ENCODE results near the gene NPPC.

The NPPC gene

DNA sequence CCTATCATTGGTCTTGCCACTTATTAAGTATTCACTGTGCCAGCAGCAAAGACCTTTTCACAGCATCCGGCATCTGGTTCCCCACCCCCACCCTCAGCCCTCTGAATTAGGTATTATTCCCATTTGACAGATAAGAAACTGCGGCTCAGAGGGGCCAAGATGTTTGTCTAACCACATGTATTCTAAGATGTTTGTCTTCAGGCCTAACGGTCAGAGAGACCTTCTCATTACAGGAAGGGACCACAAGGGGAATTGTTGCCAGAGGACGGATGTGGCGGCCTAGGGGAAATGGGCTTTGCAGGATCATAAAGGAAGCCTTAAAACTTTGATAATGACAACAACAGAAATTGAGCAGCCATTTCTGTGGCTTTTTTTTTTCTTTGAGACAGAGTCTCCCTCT is 16.6 kb downstream of the NPPC start:
- peaks cover 11% of the 10 kb centered on the region for H3K4me1 ChIP-seq (ENCODE audit: insufficient read depth, insufficient read length)
- no peaks in the 10 kb centered on the region for H3K27me3 ChIP-seq (ENCODE audit: insufficient read depth, insufficient read length)
- no peaks in the 10 kb centered on the region for H3K9me3 ChIP-seq (ENCODE audit: insufficient read depth, low read length)
- no peak overlapping the region for H3K4me3 ChIP-seq (ENCODE audit: insufficient read length, low read depth)
- DNase-seq (ENCODE audit: low read depth, low spot score), result no peak
- no peaks in the 10 kb centered on the region for H3K36me3 ChIP-seq (ENCODE audit: insufficient read depth, insufficient read length, low read length)
- H3K9ac ChIP-seq (ENCODE audit: insufficient read length, low read depth), result no peak overlapping the region
- TF ChIP-seq ZNF274 (IDR thresholded peaks at IDR 0.05; ENCODE audit: low read depth, low read length) (no peak), YY1 (IDR thresholded peaks at IDR 0.05; ENCODE audit: insufficient read depth, insufficient read length) (no peak), SUZ12 (IDR thresholded peaks at IDR 0.05; ENCODE audit: extremely low read depth, insufficient read depth, insufficient read length) (no peak)

DNA sequence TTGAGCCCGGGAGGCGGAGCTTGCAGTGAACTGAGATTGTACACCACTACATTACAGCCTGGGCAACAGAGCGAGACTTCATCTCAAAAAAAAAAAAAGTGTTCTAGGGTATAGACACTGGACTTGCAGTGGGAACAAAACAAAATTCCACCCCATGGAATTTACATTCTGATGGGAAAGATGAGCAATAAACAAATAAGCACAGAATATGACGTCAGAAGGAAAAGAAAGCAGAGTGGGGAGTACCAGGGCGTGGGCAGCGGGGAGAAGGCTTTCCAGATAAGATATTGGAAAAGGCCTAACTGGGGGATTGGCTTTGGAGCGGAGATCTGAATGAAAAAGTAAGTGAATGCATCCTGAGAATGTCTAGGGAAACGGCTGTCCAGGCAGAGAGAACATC is 17.6 kb downstream of the NPPC start:
- no peak for DNase-seq (ENCODE audit: low read depth, low spot score)
- Histone ChIP-seq H3K36me3 (ENCODE audit: insufficient read depth, insufficient read length, low read length) (no peaks in the 10 kb centered on the region), H3K9ac (ENCODE audit: insufficient read length, low read depth) (no peak overlapping the region), H3K9me3 (ENCODE audit: insufficient read depth, low read length) (no peaks in the 10 kb centered on the region), H3K4me1 (ENCODE audit: insufficient read depth, insufficient read length) (peaks cover 18% of the 10 kb centered on the region), H3K27me3 (ENCODE audit: insufficient read depth, insufficient read length) (no peaks in the 10 kb centered on the region), H3K4me3 (ENCODE audit: insufficient read length, low read depth) (no peak overlapping the region)
- no peak for TF ChIP-seq YY1 (IDR thresholded peaks at IDR 0.05; ENCODE audit: insufficient read depth, insufficient read length)
- no peak for TF ChIP-seq ZNF274 (IDR thresholded peaks at IDR 0.05; ENCODE audit: low read depth, low read length)
- TF ChIP-seq SUZ12 (IDR thresholded peaks at IDR 0.05; ENCODE audit: extremely low read depth, insufficient read depth, insufficient read length), result no peak

DNA sequence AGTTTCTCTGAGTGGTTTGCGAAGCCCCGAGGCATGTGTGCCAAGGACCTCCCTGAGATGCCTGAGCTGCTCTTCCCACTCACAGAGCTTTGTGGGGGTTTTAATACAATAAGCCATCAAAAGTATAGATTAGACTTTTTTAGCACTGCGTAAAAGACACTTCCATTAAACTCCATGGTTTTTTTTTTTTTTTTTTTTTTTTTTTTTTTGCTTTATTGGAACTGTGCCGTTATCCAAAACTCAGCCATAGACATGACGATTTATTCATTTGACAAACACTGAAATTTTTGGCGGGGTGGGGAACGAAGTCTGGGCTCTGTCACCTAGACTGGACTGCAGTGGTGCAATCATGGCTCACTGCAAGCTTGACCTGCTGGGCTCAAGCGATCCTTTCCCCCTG is 18.4 kb downstream of the NPPC start:
- no peak for DNase-seq (ENCODE audit: low read depth, low spot score)
- H3K9ac ChIP-seq (ENCODE audit: insufficient read length, low read depth), result no peak overlapping the region
- H3K27me3 ChIP-seq (ENCODE audit: insufficient read depth, insufficient read length), result no peaks in the 10 kb centered on the region
- no peak overlapping the region for H3K4me3 ChIP-seq (ENCODE audit: insufficient read length, low read depth)
- no peaks in the 10 kb centered on the region for H3K36me3 ChIP-seq (ENCODE audit: insufficient read depth, insufficient read length, low read length)
- peaks cover 18% of the 10 kb centered on the region for H3K4me1 ChIP-seq (ENCODE audit: insufficient read depth, insufficient read length)
- no peak for TF ChIP-seq ZNF274 (IDR thresholded peaks at IDR 0.05; ENCODE audit: low read depth, low read length)
- no peak for TF ChIP-seq SUZ12 (IDR thresholded peaks at IDR 0.05; ENCODE audit: extremely low read depth, insufficient read depth, insufficient read length)
- no peak for TF ChIP-seq YY1 (IDR thresholded peaks at IDR 0.05; ENCODE audit: insufficient read depth, insufficient read length)
- H3K9me3 ChIP-seq (ENCODE audit: insufficient read depth, low read length), result no peaks in the 10 kb centered on the region

DNA sequence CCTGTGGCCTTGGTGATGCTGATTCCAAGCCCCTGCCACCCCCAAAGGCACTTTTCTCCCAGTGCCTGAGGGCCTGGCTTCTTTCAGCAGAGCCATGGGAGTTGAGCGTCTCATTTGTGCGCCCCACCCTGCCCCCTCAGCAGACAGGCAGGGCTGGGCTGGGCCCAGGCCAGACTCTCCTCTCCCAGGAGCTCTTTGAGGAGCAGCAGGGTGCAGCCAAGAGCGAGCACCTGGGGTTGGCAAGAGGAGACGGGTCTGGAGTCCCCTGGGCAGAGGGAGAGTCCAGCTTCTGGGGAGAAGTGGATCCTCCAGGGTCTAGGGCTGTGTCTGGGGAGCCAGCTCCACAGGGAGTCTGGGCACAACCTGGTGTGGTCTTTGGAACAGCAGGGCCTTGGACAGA is 21.2 kb downstream of the NPPC start:
- no peaks in the 10 kb centered on the region for H3K27me3 ChIP-seq (ENCODE audit: insufficient read depth, insufficient read length)
- no peaks in the 10 kb centered on the region for H3K36me3 ChIP-seq (ENCODE audit: insufficient read depth, insufficient read length, low read length)
- H3K9ac ChIP-seq (ENCODE audit: insufficient read length, low read depth), result no peak overlapping the region
- DNase-seq (ENCODE audit: low read depth, low spot score), result no peak
- no peak overlapping the region for H3K4me3 ChIP-seq (ENCODE audit: insufficient read length, low read depth)
- no peaks in the 10 kb centered on the region for H3K9me3 ChIP-seq (ENCODE audit: insufficient read depth, low read length)
- peaks cover 20% of the 10 kb centered on the region for H3K4me1 ChIP-seq (ENCODE audit: insufficient read depth, insufficient read length)
- TF ChIP-seq YY1 (IDR thresholded peaks at IDR 0.05; ENCODE audit: insufficient read depth, insufficient read length) (no peak), SUZ12 (IDR thresholded peaks at IDR 0.05; ENCODE audit: extremely low read depth, insufficient read depth, insufficient read length) (no peak), ZNF274 (IDR thresholded peaks at IDR 0.05; ENCODE audit: low read depth, low read length) (no peak)

DNA sequence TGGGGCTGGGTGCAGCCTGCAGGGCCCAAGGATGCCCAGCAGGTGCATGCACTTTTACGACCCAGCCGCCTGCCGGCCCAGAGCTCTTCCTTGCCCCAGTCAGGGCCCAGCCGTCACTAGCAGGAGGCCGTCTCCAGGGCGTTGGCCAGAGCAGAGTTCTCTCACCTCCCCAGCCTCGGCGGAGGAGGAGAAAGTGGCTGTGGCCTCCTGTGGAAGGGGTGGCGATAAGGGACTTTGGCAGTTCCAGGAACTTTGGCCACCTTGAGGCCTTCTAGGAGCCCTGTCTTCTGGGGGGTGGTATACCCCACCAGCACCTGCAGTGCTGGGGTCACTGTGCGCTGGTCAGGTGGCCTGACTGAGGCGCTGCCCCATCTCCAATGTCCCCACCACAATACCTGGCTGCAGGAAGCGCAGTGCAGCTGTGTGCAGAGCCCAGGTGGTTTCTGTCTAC is 22.0 kb downstream of the NPPC start:
- H3K27me3 ChIP-seq (ENCODE audit: insufficient read depth, insufficient read length), result no peaks in the 10 kb centered on the region
- no peaks in the 10 kb centered on the region for H3K36me3 ChIP-seq (ENCODE audit: insufficient read depth, insufficient read length, low read length)
- no peak overlapping the region for H3K9ac ChIP-seq (ENCODE audit: insufficient read length, low read depth)
- H3K4me3 ChIP-seq (ENCODE audit: insufficient read length, low read depth), result no peak overlapping the region
- no peak for TF ChIP-seq SUZ12 (IDR thresholded peaks at IDR 0.05; ENCODE audit: extremely low read depth, insufficient read depth, insufficient read length)
- no peak for TF ChIP-seq ZNF274 (IDR thresholded peaks at IDR 0.05; ENCODE audit: low read depth, low read length)
- no peak for TF ChIP-seq YY1 (IDR thresholded peaks at IDR 0.05; ENCODE audit: insufficient read depth, insufficient read length)
- H3K9me3 ChIP-seq (ENCODE audit: insufficient read depth, low read length), result no peaks in the 10 kb centered on the region
- DNase-seq (ENCODE audit: low read depth, low spot score), result no peak
- peaks cover 20% of the 10 kb centered on the region for H3K4me1 ChIP-seq (ENCODE audit: insufficient read depth, insufficient read length)

DNA sequence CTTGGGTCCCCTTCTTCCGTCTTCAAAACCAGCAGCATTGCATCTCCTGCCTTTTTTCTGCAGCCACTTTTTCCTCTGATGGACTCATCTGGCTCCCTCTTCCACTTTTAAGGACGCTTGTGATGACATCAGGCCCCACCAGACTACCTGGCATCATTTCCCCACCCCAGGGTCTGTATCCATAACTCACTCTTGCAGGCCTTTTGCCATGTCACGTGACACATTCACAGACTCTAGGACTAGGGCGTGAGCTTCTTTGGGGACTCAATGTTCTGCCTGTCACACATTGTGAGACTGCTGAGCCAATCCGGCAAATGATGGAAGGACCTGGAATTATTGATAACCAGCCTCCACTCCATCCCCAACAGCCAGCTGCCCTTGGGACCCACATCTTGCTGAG is 23.6 kb downstream of the NPPC start:
- H3K9ac ChIP-seq (ENCODE audit: insufficient read length, low read depth), result no peak overlapping the region
- TF ChIP-seq SUZ12 (IDR thresholded peaks at IDR 0.05; ENCODE audit: extremely low read depth, insufficient read depth, insufficient read length) (no peak), YY1 (IDR thresholded peaks at IDR 0.05; ENCODE audit: insufficient read depth, insufficient read length) (no peak), ZNF274 (IDR thresholded peaks at IDR 0.05; ENCODE audit: low read depth, low read length) (no peak)

DNA sequence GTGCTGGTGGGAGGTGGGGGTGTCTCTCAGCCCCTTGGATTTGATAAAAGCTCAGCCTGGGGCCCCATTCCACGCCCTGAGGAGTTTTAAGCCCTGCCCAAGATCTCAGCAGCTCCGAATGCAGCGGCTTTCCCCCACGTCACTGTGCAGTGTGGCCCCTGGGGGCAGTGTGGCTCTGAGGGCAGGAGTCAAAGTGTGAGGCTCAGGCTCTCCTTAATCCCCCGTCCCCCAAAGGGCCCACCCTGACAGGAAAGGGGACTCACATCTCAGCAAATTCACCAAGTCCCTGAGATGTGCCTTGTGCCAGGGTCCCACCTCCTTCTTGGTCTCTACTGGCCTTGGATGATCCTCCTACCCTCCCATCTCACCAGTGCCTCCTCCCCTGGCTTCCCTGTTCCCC is 25.2 kb downstream of the NPPC start:
- TF ChIP-seq ZNF274 (IDR thresholded peaks at IDR 0.05; ENCODE audit: low read depth, low read length) (no peak), SUZ12 (IDR thresholded peaks at IDR 0.05; ENCODE audit: extremely low read depth, insufficient read depth, insufficient read length) (no peak), YY1 (IDR thresholded peaks at IDR 0.05; ENCODE audit: insufficient read depth, insufficient read length) (no peak)
- DNase-seq (ENCODE audit: low read depth, low spot score), result peak; percentile 18

More for the DNA sequence above, 23.6 kb downstream of the NPPC start:
- no peak for DNase-seq (ENCODE audit: low read depth, low spot score)
- peaks cover 20% of the 10 kb centered on the region for H3K4me1 ChIP-seq (ENCODE audit: insufficient read depth, insufficient read length)
- H3K4me3 ChIP-seq (ENCODE audit: insufficient read length, low read depth), result no peak overlapping the region
- no peaks in the 10 kb centered on the region for H3K9me3 ChIP-seq (ENCODE audit: insufficient read depth, low read length)
- H3K27me3 ChIP-seq (ENCODE audit: insufficient read depth, insufficient read length), result no peaks in the 10 kb centered on the region
- H3K36me3 ChIP-seq (ENCODE audit: insufficient read depth, insufficient read length, low read length), result no peaks in the 10 kb centered on the region

More for the DNA sequence above, 25.2 kb downstream of the NPPC start:
- Histone ChIP-seq H3K4me3 (ENCODE audit: insufficient read length, low read depth) (no peak overlapping the region), H3K9ac (ENCODE audit: insufficient read length, low read depth) (peak overlapping the region; percentile 38), H3K4me1 (ENCODE audit: insufficient read depth, insufficient read length) (peaks cover 20% of the 10 kb centered on the region), H3K27me3 (ENCODE audit: insufficient read depth, insufficient read length) (no peaks in the 10 kb centered on the region), H3K9me3 (ENCODE audit: insufficient read depth, low read length) (no peaks in the 10 kb centered on the region), H3K36me3 (ENCODE audit: insufficient read depth, insufficient read length, low read length) (no peaks in the 10 kb centered on the region)
